Endodermal cell (in vitro differentiated cells): ENCODE results near the gene LIM2. TPM values are rescaled to one million over a fixed set of nuclear protein-coding genes. Genes with fewer than 3 reads are reported as not detected.

Source experiments
- DNase-seq: peaks from one replicate; pipeline ENCODE4 v3.0.0-alpha.2; 2017
- H3K27ac ChIP-seq: 2 replicates; pipeline ENCODE4 v1.5.1; 2013; ENCODE audit warnings: mild to moderate bottlenecking, low read depth, low read length, moderate library complexity
- H3K27me3 ChIP-seq: 2 replicates; pipeline ENCODE4 v1.6.1; 2013; ENCODE audit warnings: mild to moderate bottlenecking, low read length, moderate library complexity; ENCODE audit not compliant: insufficient read depth, control insufficient read depth, poor library complexity, severe bottlenecking
- H3K36me3 ChIP-seq: 2 replicates; pipeline ENCODE4 v1.7.0; 2013; ENCODE audit warnings: mild to moderate bottlenecking, low read length, moderate library complexity; ENCODE audit not compliant: control insufficient read depth, insufficient read depth
- H3K4me1 ChIP-seq: one replicate; pipeline ENCODE4 v1.7.0; 2013; ENCODE audit warnings: low read length; ENCODE audit not compliant: control insufficient read depth, insufficient read depth
- H3K4me3 ChIP-seq: 2 replicates; pipeline ENCODE4 v1.5.1; 2013; ENCODE audit warnings: mild to moderate bottlenecking, low read length, moderate library complexity
- H3K9ac ChIP-seq: 2 replicates; pipeline ENCODE4 v1.6.1; 2013; ENCODE audit warnings: mild to moderate bottlenecking, low read length, moderate library complexity; ENCODE audit not compliant: poor library complexity, severe bottlenecking; ENCODE audit errors: extremely low read depth
- H3K9me3 ChIP-seq: 2 replicates; pipeline ENCODE4 v1.6.1; 2013; ENCODE audit warnings: mild to moderate bottlenecking, low read length, moderate library complexity; ENCODE audit not compliant: control insufficient read depth
- H3K27ac Mint-ChIP-seq: 2 replicates; pipeline ENCODE4 v1.8.0; 2020; ENCODE audit warnings: mixed read lengths
- H3K27me3 Mint-ChIP-seq: 2 replicates; pipeline ENCODE4 v1.8.0; 2021; ENCODE audit warnings: mild to moderate bottlenecking, mixed read lengths; ENCODE audit not compliant: insufficient read depth
- H3K36me3 Mint-ChIP-seq: 2 replicates; pipeline ENCODE4 v1.8.0; 2020; ENCODE audit warnings: low read depth, mixed read lengths
- H3K4me1 Mint-ChIP-seq: 2 replicates; pipeline ENCODE4 v1.8.0; 2020; ENCODE audit warnings: mixed read lengths
- H3K4me3 Mint-ChIP-seq: 2 replicates; pipeline ENCODE4 v1.8.0; 2020; ENCODE audit warnings: mild to moderate bottlenecking, moderate library complexity, mixed read lengths
- H3K9me3 Mint-ChIP-seq: 2 replicates; pipeline ENCODE4 v1.8.0; 2020; ENCODE audit warnings: mild to moderate bottlenecking, mixed read lengths
- WGBS, 2 experiments: methylation state at CpG; one replicate each; pipeline versions ENCODE4 v1.1.5 to v1.1.7; 2013; ENCODE audit warnings: missing lambda C conversion rate in 2 of 2, mixed read lengths in 1 of 2; ENCODE audit not compliant: insufficient coverage in 1 of 2, insufficient read length in 1 of 2; 5-methylcytosine and 5-hydroxymethylcytosine counted together
- total RNA-seq, 2 donors: library from RNA; stranded (reverse); fragmentation: NEBNext Ultra II Directional in 1 of 2; extraction: Animal tissue kit (Norgen Biotek cat#: 25700) in 1 of 2; gene quantifications; 2 replicates in 1 of 2; 3 replicates in 1 of 2; pipeline ENCODE4 v1.2.1, GENCODE V29; 2021
- TF ChIP-seq, protein P1 (sequence below): fragments of 200-600 bp; sonication (generic); conservative IDR thresholded peaks from 2 replicates; pipeline ENCODE4 v1.5.0; 2021; ENCODE audit warnings: antibody characterized with exemption, mild to moderate bottlenecking

LIM2 gene
- total RNA-seq, 2 donors from 2014 or later, result not detected

DNA sequence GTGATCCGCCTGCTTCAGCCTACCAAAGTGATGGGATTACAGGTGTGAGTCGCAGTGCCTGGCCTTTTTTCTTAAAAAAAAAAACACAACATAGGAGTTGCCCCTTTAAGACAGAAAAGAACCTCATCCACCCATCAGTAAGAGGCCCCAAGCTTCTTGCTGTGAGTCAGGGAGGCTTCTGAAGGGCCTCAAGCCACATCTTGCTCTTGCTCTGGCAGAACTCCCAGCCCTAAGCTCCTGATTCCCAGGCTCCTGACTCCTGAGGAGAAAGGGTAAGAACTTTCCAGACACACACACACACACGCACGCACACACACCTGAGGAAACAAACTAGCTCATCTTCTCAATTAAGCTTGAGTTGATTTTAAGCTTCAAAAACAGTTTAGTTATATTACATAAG is 28.5 kb downstream of the LIM2 start:
- Mint-ChIP-seq H3K27me3 (no peaks in the 10 kb centered on the region), H3K9me3 (no peaks in the 10 kb centered on the region), H3K36me3 (peaks cover 3% of the 10 kb centered on the region), H3K27ac (peak overlapping the region; percentile 44), H3K4me3 (no peak overlapping the region), H3K4me1 (peaks cover 37% of the 10 kb centered on the region)
- H3K9me3 ChIP-seq, result no peaks in the 10 kb centered on the region
- H3K27ac ChIP-seq, result no peak overlapping the region
- TF ChIP-seq, protein P1, sequence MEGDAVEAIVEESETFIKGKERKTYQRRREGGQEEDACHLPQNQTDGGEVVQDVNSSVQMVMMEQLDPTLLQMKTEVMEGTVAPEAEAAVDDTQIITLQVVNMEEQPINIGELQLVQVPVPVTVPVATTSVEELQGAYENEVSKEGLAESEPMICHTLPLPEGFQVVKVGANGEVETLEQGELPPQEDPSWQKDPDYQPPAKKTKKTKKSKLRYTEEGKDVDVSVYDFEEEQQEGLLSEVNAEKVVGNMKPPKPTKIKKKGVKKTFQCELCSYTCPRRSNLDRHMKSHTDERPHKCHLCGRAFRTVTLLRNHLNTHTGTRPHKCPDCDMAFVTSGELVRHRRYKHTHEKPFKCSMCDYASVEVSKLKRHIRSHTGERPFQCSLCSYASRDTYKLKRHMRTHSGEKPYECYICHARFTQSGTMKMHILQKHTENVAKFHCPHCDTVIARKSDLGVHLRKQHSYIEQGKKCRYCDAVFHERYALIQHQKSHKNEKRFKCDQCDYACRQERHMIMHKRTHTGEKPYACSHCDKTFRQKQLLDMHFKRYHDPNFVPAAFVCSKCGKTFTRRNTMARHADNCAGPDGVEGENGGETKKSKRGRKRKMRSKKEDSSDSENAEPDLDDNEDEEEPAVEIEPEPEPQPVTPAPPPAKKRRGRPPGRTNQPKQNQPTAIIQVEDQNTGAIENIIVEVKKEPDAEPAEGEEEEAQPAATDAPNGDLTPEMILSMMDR, result no peak
- H3K4me1 ChIP-seq, result peaks cover 8% of the 10 kb centered on the region
- H3K4me3 ChIP-seq, result no peak overlapping the region
- no peak for DNase-seq
- WGBS, 2 experiments, result 90 to 100% methylated on average over 1 to 2 of the region's 4 CpGs
- no peaks in the 10 kb centered on the region for H3K36me3 ChIP-seq
- no peak overlapping the region for H3K9ac ChIP-seq
- H3K27me3 ChIP-seq, result no peaks in the 10 kb centered on the region

DNA sequence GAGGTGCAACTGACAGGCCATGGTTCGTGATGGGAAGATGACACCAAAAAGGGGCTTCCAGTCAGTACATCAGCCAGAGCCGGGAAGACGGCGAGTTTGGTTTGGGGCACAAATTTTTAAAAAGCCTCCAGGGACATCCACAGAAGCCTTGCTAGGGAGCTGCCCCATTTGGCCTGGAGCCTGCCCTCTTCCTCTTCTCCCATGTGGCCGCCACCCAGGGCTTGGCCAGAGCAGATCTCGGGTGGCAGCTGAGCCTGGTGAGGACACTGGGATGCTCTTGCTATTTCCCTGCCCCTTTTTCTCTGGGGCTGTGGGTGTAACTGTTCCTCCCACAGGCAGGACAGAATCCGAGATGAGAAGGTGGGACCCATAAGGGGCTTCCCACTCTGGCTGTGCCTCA is 29.8 kb downstream of the LIM2 start:
- Mint-ChIP-seq H3K36me3 (peaks cover 3% of the 10 kb centered on the region), H3K27me3 (no peaks in the 10 kb centered on the region), H3K4me1 (peaks cover 30% of the 10 kb centered on the region), H3K9me3 (no peaks in the 10 kb centered on the region), H3K27ac (no peak overlapping the region), H3K4me3 (no peak overlapping the region)
- WGBS, 2 experiments, result 89 to 91% methylated on average over 5 to 7 of the region's 7 CpGs
- Histone ChIP-seq H3K4me1 (peaks cover 7% of the 10 kb centered on the region), H3K27me3 (no peaks in the 10 kb centered on the region), H3K36me3 (no peaks in the 10 kb centered on the region), H3K4me3 (no peak overlapping the region), H3K9me3 (no peaks in the 10 kb centered on the region), H3K9ac (no peak overlapping the region), H3K27ac (no peak overlapping the region)
- TF ChIP-seq, protein P1, result no peak
- DNase-seq, result peak; percentile 36

DNA sequence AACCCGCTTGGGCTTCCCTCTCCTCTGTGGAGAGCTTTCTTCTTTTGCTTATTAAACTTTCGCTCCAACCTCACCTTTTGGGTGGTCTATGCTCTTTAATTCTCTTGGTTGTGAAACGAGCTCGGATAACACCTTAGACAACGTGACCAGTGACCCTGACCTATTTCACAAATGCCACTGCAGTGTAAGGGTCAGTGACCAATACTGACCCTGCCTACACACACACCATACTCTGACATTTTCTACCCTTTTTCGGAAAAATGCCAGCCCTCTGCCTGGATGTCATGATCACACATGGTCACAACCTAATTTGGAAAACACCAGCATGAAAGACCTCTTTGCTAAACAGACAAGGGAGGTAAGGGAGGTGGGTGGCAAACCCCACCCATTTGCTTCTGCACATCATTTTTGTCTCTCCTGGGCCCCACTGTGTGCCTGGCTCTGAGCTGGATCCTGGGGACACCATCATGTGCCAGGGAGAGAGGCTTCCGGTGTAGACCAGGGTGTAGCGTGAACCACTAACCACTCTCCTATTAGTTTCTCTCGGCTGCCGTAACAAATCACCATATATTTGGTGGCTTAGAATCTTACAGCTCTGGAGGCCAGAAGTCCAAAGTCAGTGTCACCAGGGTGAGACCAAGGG is 31.5 kb downstream of the LIM2 start:
- Mint-ChIP-seq H3K4me1 (peaks cover 20% of the 10 kb centered on the region), H3K9me3 (no peaks in the 10 kb centered on the region), H3K36me3 (peaks cover 15% of the 10 kb centered on the region), H3K4me3 (no peak overlapping the region), H3K27ac (no peak overlapping the region), H3K27me3 (no peaks in the 10 kb centered on the region)
- WGBS, 2 experiments, result 93 to 98% methylated on average over 6 to 10 of the region's 10 CpGs
- Histone ChIP-seq H3K27ac (no peak overlapping the region), H3K27me3 (no peaks in the 10 kb centered on the region), H3K4me3 (no peak overlapping the region), H3K9ac (no peak overlapping the region), H3K36me3 (peaks cover 3% of the 10 kb centered on the region), H3K9me3 (no peaks in the 10 kb centered on the region), H3K4me1 (peaks cover 5% of the 10 kb centered on the region)
- TF ChIP-seq, protein P1, result no peak
- DNase-seq, result peak; percentile 27
